Peyer's patch (tissue), 4 donors: Measurements from ENCODE around the gene ARRDC4.

Experiments used
- CTCF ChIP-seq, 6 experiments: fragments of 450-650 bp in 4 of 6; fragments of 200-600 bp in 2 of 6; sonication (generic) in 1 of 6; IDR thresholded peaks; one replicate each; pipeline ENCODE4 v1.5.1; 2017 to 2019; ENCODE audit warnings: antibody characterized with exemption in 6 of 6, mild to moderate bottlenecking in 3 of 6, moderate library complexity in 1 of 6
- POLR2A ChIP-seq, 2 donors: fragments of 450-650 bp; IDR thresholded peaks; one replicate each; pipeline ENCODE4 v1.5.1; 2017; ENCODE audit warnings: antibody characterized with exemption in 2 of 2, mild to moderate bottlenecking in 2 of 2, moderate library complexity in 2 of 2

- TF ChIP-seq CTCF (IDR thresholded peaks at IDR 0.05) (peak in 1 of 6 experiments; percentile 11), POLR2A (IDR thresholded peaks at IDR 0.05) (no peak)
Observed at GRCh38 chr15:97921296-97921865, 39.1 kb upstream of the ARRDC4 start.
